SH-SY5Y (cell line): Measurements from ENCODE around the gene SALL2.

Experiments
- GATA2 ChIP-seq: IDR thresholded peaks from 2 replicates; pipeline ENCODE4 v1.6.1; 2011; ENCODE audit warnings: mild to moderate bottlenecking, low read depth, low read length
- GATA3 ChIP-seq: IDR thresholded peaks from 2 replicates; pipeline ENCODE4 v1.6.1; 2011; ENCODE audit warnings: low read depth, mild to moderate bottlenecking, low read length, moderate library complexity

DNA sequence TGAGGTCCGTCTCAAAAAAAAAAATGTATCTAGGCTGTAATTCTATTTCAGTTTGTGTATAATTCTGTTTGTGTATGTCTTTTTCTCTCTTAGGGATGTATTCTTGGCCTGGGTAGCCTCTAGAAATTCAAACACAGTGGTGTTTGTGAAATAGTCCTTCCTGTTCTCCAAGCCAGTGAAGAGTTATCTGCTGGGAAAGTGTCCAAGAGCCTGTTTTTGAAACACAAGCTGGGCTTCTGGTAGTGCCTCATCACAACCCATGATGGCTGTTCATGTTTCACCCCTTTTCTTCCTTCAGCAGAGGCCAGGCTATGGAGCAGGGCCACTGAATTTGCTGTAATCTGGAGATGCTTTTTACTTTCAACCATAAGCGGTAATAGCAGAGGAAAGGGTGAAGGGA is 29.7 kb downstream of the SALL2 start:
- TF ChIP-seq GATA2 (no peak), GATA3 (no peak)
